GM20000 (cell line): ENCODE measurements around the gene NOS1AP.

Source experiments
- DNase-seq: peaks from one replicate; pipeline ENCODE4 v3.0.0; 2012; ENCODE audit warnings: low spot score
- TF ChIP-seq, protein P1 (sequence below): IDR thresholded peaks from 2 replicates; pipeline ENCODE4 v1.5.1; 2012; ENCODE audit warnings: mild to moderate bottlenecking, control low read depth; ENCODE audit errors: extremely low read depth, missing control alignments

Gene NOS1AP

DNA sequence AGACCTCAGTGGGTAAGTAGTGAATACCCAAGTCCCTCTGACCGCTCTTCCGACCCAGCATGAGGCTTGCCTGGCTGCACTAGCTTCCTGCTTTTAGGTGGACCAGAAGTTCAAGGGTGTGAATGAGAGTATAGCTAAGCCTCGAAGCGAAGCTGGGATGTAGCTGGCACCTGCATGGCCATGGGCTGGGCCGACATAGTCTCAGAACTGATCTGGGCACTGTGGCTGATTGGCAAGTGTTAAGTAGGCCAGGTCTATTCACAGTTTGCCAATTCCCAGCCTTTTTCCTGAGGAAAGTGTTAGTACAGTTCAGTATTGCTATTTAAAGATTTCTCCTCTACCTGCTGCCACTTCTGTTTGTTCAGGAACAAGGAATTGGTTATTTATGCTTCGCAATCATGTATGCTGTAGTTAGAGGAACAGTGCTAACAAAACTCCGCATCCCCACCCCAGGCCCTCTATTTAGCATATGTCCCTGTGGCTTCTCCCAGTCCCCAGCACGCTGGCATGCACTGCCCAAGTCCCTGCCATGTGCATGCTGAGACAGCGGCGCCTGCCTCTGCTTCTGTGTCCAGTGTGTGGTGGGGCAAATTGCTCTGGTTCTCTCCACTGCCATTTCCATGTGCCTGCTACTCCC, 290.9 kb downstream of the NOS1AP start:
- TF ChIP-seq, protein P1, sequence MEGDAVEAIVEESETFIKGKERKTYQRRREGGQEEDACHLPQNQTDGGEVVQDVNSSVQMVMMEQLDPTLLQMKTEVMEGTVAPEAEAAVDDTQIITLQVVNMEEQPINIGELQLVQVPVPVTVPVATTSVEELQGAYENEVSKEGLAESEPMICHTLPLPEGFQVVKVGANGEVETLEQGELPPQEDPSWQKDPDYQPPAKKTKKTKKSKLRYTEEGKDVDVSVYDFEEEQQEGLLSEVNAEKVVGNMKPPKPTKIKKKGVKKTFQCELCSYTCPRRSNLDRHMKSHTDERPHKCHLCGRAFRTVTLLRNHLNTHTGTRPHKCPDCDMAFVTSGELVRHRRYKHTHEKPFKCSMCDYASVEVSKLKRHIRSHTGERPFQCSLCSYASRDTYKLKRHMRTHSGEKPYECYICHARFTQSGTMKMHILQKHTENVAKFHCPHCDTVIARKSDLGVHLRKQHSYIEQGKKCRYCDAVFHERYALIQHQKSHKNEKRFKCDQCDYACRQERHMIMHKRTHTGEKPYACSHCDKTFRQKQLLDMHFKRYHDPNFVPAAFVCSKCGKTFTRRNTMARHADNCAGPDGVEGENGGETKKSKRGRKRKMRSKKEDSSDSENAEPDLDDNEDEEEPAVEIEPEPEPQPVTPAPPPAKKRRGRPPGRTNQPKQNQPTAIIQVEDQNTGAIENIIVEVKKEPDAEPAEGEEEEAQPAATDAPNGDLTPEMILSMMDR = no peak
- DNase-seq = no peak

DNA sequence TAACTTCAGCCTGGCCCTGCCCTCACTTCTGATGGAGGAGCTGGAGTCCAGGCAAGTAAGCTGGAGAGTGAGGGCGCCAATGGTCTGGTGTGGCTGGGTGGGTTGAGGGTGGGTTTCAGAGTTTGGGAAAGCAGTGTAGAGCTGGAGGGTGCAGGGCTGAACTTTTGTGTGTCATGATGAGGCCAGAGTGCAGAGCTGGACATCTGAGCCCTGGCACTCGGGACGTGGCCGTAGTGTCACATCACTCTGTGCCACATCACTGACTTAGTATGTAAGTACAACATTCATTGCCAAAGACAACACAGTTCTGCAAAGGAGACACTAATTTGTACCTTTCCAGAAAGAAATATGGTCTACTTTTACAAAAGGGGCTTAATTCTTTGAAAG, 291.4 kb downstream of the NOS1AP start:
- TF ChIP-seq, protein P1 = no peak
- no peak for DNase-seq

DNA sequence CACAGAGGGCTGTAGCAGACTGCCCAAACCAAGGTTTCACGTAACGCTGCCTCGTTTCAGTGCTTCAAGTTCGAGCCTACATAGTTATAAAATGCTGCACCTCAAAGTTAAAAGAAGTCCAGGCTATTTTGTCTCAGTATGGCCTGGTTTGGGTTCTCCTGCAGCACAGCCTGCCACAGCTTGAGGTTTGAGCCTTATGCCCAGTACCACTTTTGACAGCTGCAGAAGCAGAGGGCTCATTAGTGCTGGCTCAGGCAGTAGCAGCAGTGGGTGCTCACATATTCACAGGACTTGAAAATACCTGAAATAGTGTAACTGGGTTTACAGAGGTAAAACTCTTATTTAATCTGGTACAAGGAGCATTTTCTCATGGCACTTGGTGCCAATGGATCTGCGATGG, 291.9 kb downstream of the NOS1AP start:
- no peak for DNase-seq
- TF ChIP-seq, protein P1 = no peak

DNA sequence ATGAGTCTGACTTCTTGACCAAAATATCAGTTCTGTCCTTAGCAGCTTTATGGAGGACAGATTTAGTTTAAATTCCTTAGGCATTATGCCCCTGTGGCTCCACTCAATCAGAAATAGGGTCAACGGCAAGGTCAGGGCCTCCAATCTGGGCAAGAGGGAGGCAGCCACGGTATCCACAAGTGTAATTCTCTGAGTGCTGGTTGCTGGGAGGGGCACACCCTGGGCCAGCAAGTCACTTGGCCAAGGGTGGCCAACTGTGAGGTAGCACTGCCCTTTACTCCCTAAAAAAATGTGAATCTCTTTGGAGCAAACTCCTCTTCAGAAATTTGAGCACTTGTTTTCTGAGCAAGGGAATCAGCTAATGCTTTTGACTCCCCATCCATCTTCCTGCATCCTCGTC, 294.3 kb downstream of the NOS1AP start:
- TF ChIP-seq, protein P1 = no peak
- DNase-seq = no peak

DNA sequence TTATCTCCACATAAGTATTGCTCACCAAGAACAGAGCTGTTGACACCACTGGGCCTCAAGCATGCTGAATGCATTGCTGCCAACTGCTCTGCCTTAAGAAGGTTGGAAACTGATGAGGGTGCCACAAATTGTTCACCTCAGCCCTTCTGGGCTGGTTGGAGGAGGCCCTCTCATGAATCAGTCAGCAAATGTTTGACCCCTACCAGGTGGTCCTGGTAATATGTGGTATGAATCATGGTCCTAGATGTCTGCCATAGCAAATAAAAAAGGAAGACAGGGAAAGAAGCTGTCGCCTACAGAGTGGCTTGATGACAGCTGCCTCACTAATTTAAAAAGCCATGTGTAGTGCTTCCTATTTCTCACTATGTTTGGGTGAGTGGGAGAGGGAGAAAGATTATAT, 295.0 kb downstream of the NOS1AP start:
- no peak for DNase-seq
- TF ChIP-seq, protein P1 = no peak

DNA sequence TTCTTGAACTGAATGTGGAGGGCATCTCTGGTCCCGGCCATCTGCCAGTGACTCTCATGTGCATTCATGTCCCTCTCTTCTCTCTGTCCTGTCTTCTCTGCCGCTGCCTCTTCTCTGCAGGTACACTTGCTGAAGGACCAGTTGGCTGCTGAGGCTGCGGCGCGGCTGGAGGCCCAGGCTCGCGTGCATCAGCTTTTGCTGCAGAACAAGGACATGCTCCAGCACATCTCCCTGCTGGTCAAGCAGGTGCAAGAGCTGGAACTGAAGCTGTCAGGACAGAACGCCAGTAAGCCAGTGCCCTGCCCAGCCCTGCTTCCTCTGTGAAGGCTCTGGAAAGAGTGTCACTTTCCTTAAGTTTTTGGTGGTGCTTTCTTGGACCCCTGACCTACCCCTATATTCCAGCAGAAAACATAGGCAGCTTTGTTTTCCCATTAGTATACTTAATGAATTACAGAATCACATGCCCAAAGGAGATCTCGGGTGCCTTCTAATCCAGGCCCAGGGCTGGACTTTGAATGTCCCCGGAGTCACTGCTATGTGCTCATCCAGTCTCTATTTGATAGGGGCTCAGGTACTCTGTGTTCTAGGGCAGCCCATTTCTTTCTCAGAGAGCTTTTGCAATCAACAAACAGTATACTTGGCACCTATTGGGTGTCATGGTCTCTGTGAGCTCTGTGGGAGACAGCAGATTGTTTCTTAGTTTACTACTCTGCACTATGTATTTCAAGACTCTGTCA, 296.0 kb downstream of the NOS1AP start:
- TF ChIP-seq, protein P1 = no peak
- no peak for DNase-seq

DNA sequence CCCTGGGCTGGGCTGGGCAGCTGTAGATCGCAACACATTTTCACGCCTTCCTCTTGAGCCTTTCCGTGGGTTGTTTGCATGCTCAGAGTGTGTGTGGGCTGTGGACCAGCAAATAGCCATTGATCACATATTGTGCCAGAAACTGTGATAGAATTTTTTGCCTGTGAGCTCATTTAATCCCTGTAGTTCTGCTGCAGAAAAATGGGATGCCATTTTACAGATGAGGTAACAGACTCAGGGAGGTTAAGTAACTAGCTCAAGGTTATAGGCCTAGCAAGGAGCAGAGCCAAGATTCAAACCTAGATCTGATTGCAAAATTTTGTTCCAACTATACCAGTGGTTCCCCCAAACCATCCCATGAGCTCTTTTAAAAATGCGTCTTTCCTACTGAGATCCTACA, 296.7 kb downstream of the NOS1AP start:
- TF ChIP-seq, protein P1 = no peak
- no peak for DNase-seq
